Endothelial cell of umbilical vein (primary cell): ENCODE measurements around the gene BIK. TPM values are rescaled to one million over a fixed set of nuclear protein-coding genes. Genes with fewer than 3 reads are reported as not detected.
A peak's percentile ranks its signal among the peaks of the same experiment; 100 is the strongest.

Source experiments
- BruUV-seq: library from RNA; stranded (reverse); fragments of 400-500 nt; replicated peaks from 2 replicates; lab custom pipeline; 2021; lab: Mats Ljungman, UMichigan
- CTCF ChIA-PET: fragments of 300-600, 350-600 bp; sonication (Branson Sonifier 250); formaldehyde crosslinking; loops from one replicate; lab custom pipeline; 2021; ENCODE audit warnings: antibody characterized with exemption, inconsistent platforms; lab: Charles Lee
- POLR2A ChIA-PET: fragments of 300-600, 350-600 bp; sonication (Branson Sonifier 250); formaldehyde crosslinking; loops from one replicate; lab custom pipeline; 2021; ENCODE audit warnings: antibody characterized with exemption, inconsistent platforms; lab: Charles Lee
- DNase-seq: peaks from one replicate; pipeline ENCODE4 v3.0.0-alpha.2; 2011; ENCODE audit warnings: low read depth, low spot score
- FAIRE-seq: peaks from 2 replicates; lab custom pipeline; 2011; peaks lifted over from hg19 to GRCh38; lab: Jason Lieb, UNC
- H2AFZ ChIP-seq: 2 replicates; pipeline ENCODE4 v1.6.0; 2012; ENCODE audit warnings: low read depth, low read length, control low read depth, inconsistent platforms
- H3K27ac ChIP-seq: 2 replicates; pipeline ENCODE4 v1.5.1; 2011; ENCODE audit warnings: low read depth, mild to moderate bottlenecking, control low read depth, low read length, moderate library complexity; ENCODE audit not compliant: insufficient read depth
- H3K27me3 ChIP-seq, 2 experiments: 2 replicates each; pipeline versions ENCODE4 v1.6.0 to v1.6.1; 2011; ENCODE audit warnings: low read length in 2 of 2, mixed read lengths in 1 of 2; ENCODE audit not compliant: control insufficient read depth in 2 of 2, insufficient read depth in 2 of 2
- H3K36me3 ChIP-seq, 2 experiments: 2 replicates in 1 of 2; 3 replicates in 1 of 2; pipeline ENCODE4 v1.5.1; 2011; ENCODE audit warnings: low read length in 2 of 2, mild to moderate bottlenecking in 1 of 2, moderate library complexity in 1 of 2; ENCODE audit not compliant: control insufficient read depth in 2 of 2, insufficient read depth in 2 of 2; ENCODE audit errors: extremely low read depth in 1 of 2
- H3K4me1 ChIP-seq: 3 replicates; pipeline ENCODE4 v1.5.1; 2011; ENCODE audit warnings: mild to moderate bottlenecking, low read length; ENCODE audit not compliant: control insufficient read depth, insufficient read depth; ENCODE audit errors: extremely low read depth
- H3K4me2 ChIP-seq: 2 replicates; pipeline ENCODE4 v1.6.1; 2011; ENCODE audit warnings: low read length, control low read depth, mixed read lengths; ENCODE audit not compliant: insufficient read depth
- H3K4me3 ChIP-seq, 3 experiments: fragments of 200-600 bp in 1 of 3; sonication (generic), shearing (Covaris generic) in 1 of 3; replicated peaks in 1 of 3; 2 replicates each; pipeline ENCODE4 v1.5.1; 2011 to 2016; ENCODE audit warnings: control low read depth in 3 of 3, low read length in 3 of 3, mild to moderate bottlenecking in 2 of 3, inconsistent platforms in 1 of 3, low read depth in 1 of 3, moderate library complexity in 1 of 3; ENCODE audit not compliant: insufficient read depth in 1 of 3
- H3K79me2 ChIP-seq: 2 replicates; pipeline ENCODE4 v1.6.0; 2012; ENCODE audit warnings: low read length, inconsistent platforms; ENCODE audit not compliant: control insufficient read depth, insufficient read depth
- H3K9ac ChIP-seq: replicated peaks from 2 replicates; pipeline ENCODE3; 2011; ENCODE audit warnings: low read length, control low read depth; ENCODE audit not compliant: insufficient read depth; ENCODE audit errors: extremely low read depth
- H3K9me1 ChIP-seq: replicated peaks from 3 replicates; pipeline ENCODE4 v1.6.0; 2011; ENCODE audit warnings: mild to moderate bottlenecking, low read length; ENCODE audit not compliant: control insufficient read depth, insufficient read depth; ENCODE audit errors: extremely low read depth
- H3K9me3 ChIP-seq: replicated peaks from 2 replicates; pipeline ENCODE4 v1.5.1; 2012; ENCODE audit warnings: low read length, inconsistent platforms; ENCODE audit not compliant: control insufficient read depth, insufficient read depth
- H4K20me1 ChIP-seq: replicated peaks from 2 replicates; pipeline ENCODE3; 2011; ENCODE audit warnings: mild to moderate bottlenecking, low read length; ENCODE audit not compliant: control insufficient read depth, insufficient read depth; ENCODE audit errors: extremely low read depth
- CTCF ChIP-seq, 2 donors: IDR thresholded peaks; 1 replicate in 1 of 2; 2 replicates in 1 of 2; pipeline ENCODE4 v1.5.1; 2011; ENCODE audit warnings: low read length in 2 of 2, mild to moderate bottlenecking in 2 of 2, moderate library complexity in 2 of 2, control low read depth in 1 of 2, inconsistent platforms in 1 of 2, low read depth in 1 of 2; ENCODE audit not compliant: insufficient read depth in 1 of 2; ENCODE audit errors: extremely low read depth in 1 of 2
- EZH2 ChIP-seq: IDR thresholded peaks from 2 replicates; pipeline ENCODE4 v1.6.1; 2012; ENCODE audit warnings: borderline replicate concordance, low read depth, mild to moderate bottlenecking, moderate library complexity, low read length, inconsistent platforms; ENCODE audit not compliant: severe bottlenecking
- FOS ChIP-seq: IDR thresholded peaks from 2 replicates; pipeline ENCODE4 v1.6.1; 2011; ENCODE audit warnings: mild to moderate bottlenecking, low read length, moderate library complexity, borderline replicate concordance; ENCODE audit not compliant: insufficient read depth
- GATA2 ChIP-seq: IDR thresholded peaks from 2 replicates; pipeline ENCODE4 v1.7.0; 2011; ENCODE audit warnings: low read depth, mild to moderate bottlenecking, moderate library complexity, mixed read lengths, low read length; ENCODE audit not compliant: insufficient read length, insufficient read depth
- JUN ChIP-seq: IDR thresholded peaks from 2 replicates; pipeline ENCODE4 v1.6.1; 2011; ENCODE audit warnings: borderline replicate concordance, low read depth; ENCODE audit not compliant: insufficient read length, insufficient read depth
- MAX ChIP-seq: IDR thresholded peaks from 2 replicates; pipeline ENCODE4 v1.6.1; 2011; ENCODE audit not compliant: insufficient read depth, insufficient read length
- POLR2AphosphoS5 ChIP-seq: IDR thresholded peaks from 2 replicates; pipeline ENCODE4 v1.6.1; 2012; ENCODE audit warnings: low read depth, mild to moderate bottlenecking, control low read depth, low read length, moderate library complexity; ENCODE audit not compliant: insufficient read depth
- dilution Hi-C: fragments of 300-500 bp; cut with MboI; formaldehyde crosslinking; loops from one replicate; pipeline ENCODE4 v1.15.0; 2019; ENCODE audit warnings: low sequenced_read_pairs; ENCODE audit not compliant: extremely low pct_ligation_motif_present
- intact Hi-C: fragments of 100-400 bp; cut with micrococcal nuclease; formaldehyde crosslinking; loops from one replicate; pipeline ENCODE4 v1.10.0; 2022
- polyA plus RNA-seq, 4 experiments: library from polyadenylated mRNA; depleted of rRNA in 3 of 4; stranded (reverse) in 3 of 4; unstranded in 1 of 4; fragments of >200 nt; gene quantifications; 2 replicates each; pipeline versions ENCODE4 v1.2.1 to v1.2.3, GENCODE V29; 2011 to 2012; ENCODE audit warnings: missing spikeins in 1 of 4
- total RNA-seq: library from RNA; stranded (reverse); gene quantifications from 2 replicates; pipeline ENCODE4 v1.2.3, GENCODE V29; 2021

The BIK gene
- total and polyA plus RNA-seq, 2 donors (not counting 3 experiments of a cell fraction or from before 2014, with no cell fraction given): 0.49 to 0.95 TPM

DNA sequence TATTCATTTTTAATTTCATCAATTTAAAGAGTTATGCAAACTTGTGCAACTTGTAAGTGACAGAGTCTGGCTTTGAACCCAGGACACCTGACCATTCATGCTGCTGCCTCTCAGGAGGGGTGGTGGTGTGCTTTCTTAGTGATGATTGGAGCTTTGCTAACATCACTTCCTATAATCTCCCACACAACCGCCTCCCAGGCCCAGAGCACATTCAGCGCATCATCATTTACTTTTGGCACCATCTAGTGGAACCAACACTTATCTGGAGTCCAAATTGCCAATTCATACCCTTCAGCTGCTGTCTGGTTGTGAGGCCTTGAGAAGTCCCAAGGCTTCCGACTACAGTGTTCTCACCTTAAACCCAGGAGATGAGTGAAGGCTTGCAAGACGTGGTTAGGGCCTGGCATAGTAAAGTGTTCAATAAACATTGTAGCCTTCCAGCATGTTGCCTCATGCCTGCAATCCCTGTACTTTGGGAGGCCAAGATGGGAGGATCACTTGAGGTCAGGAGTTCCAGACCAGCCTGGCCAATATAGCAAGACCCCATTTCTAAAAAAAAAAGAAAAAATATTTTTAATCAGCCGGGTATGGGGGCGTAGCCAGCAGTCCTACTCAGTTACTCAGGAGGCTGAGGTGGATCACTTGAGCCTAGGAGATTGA is 20.3 kb upstream of the BIK start:
- no peaks in the 10 kb centered on the region for H3K9me3 ChIP-seq
- no peak overlapping the region for H3K4me3 ChIP-seq
- no peaks in the 10 kb centered on the region for H4K20me1 ChIP-seq
- TF ChIP-seq JUN (no peak), MAX (no peak), POLR2AphosphoS5 (no peak), CTCF (IDR thresholded peaks at IDR 0.05; ENCODE audit: extremely low read depth in 1 of 2, insufficient read depth in 1 of 2, low read depth in 1 of 2, low read length in 2 of 2) (peak; percentile 39 to 53), EZH2 (no peak), GATA2 (no peak), FOS (no peak)
- H3K9ac ChIP-seq: no peak overlapping the region
- intact Hi-C loops: loop anchor here (1.0 kb wide), 2 partner anchors 310 to 469 kb away; no protein-coding TSS in a partner anchor
- H3K36me3 ChIP-seq: no peaks in the 10 kb centered on the region
- ChIA-PET CTCF (interaction anchor here (0.6 to 1.6 kb wide), 25 partner anchors 8 to 476 kb away, joined by 3 to 19 read pairs (median 4); partner anchors contain the start of genes ARFGAP3 and POLDIP3), POLR2A (interaction anchor here (0.7 kb wide), 1 partner anchor 475 kb away, joined by 3 read pairs; the partner anchor contains the start of gene POLDIP3)
- H3K79me2 ChIP-seq: no peaks in the 10 kb centered on the region
- BruUV-seq: no TSS peak
- H3K4me1 ChIP-seq: peaks cover 4% of the 10 kb centered on the region
- H3K4me2 ChIP-seq: no peak overlapping the region
- FAIRE-seq (peak; percentile 94), DNase-seq (peak; percentile 80)
- dilution Hi-C loops: no loop called here
- no peaks in the 10 kb centered on the region for H3K9me1 ChIP-seq
- H3K27ac ChIP-seq: no peak overlapping the region
- H3K27me3 ChIP-seq: no peaks in the 10 kb centered on the region
- no peak overlapping the region for H2AFZ ChIP-seq
